H1 (cell line): ENCODE data around the gene DHRS3. TPM values are rescaled to one million over a fixed set of nuclear protein-coding genes. Genes with fewer than 3 reads are reported as not detected.

Experiments
- CTCF ChIA-PET: fragments of 300-600 bp; sonication (Branson Sonifier 250); formaldehyde crosslinking; loops from one replicate; lab custom pipeline; 2021; ENCODE audit not compliant: partially characterized antibody; lab: Charles Lee
- POLR2A ChIA-PET: fragments of 300-600 bp; sonication (Branson Sonifier 250); formaldehyde crosslinking; loops from one replicate; lab custom pipeline; 2021; ENCODE audit warnings: inconsistent platforms; ENCODE audit not compliant: partially characterized antibody; lab: Charles Lee
- DNase-seq, 2 experiments: peaks; one replicate each; pipeline versions ENCODE4 v3.0.0 to v3.0.0-alpha.2; 2010 to 2022; ENCODE audit warnings: low spot score in 2 of 2, low read depth in 1 of 2, mixed read lengths in 1 of 2
- FAIRE-seq: peaks from 2 replicates; lab custom pipeline; 2011; peaks lifted over from hg19 to GRCh38; lab: Jason Lieb, UNC
- H2AFZ ChIP-seq: 2 replicates; pipeline ENCODE4 v1.8.1; 2012; ENCODE audit warnings: low read length, inconsistent platforms
- H2AK5ac ChIP-seq: 2 replicates; pipeline ENCODE4 v1.6.1; 2013; ENCODE audit warnings: low read depth, low read length
- H2BK120ac ChIP-seq: replicated peaks from 2 replicates; pipeline ENCODE3; 2013; ENCODE audit warnings: low read depth, low read length, inconsistent platforms
- H2BK12ac ChIP-seq: 2 replicates; pipeline ENCODE4 v1.6.1; 2013; ENCODE audit warnings: low read depth, low read length
- H2BK15ac ChIP-seq: 2 replicates; pipeline ENCODE4 v1.6.1; 2013; ENCODE audit warnings: low read length
- H2BK20ac ChIP-seq: 2 replicates; pipeline ENCODE4 v1.6.1; 2013; ENCODE audit warnings: low read length
- H2BK5ac ChIP-seq: 2 replicates; pipeline ENCODE4 v1.6.1; 2013; ENCODE audit warnings: low read depth, low read length
- H3K14ac ChIP-seq: 2 replicates; pipeline ENCODE4 v1.6.1; 2013; ENCODE audit warnings: inconsistent platforms; ENCODE audit not compliant: insufficient read length
- H3K18ac ChIP-seq: 2 replicates; pipeline ENCODE4 v1.6.1; 2013; ENCODE audit warnings: low read length; ENCODE audit errors: extremely low read depth
- H3K23ac ChIP-seq: 2 replicates; pipeline ENCODE4 v1.6.1; 2013; ENCODE audit warnings: inconsistent platforms; ENCODE audit not compliant: insufficient read length
- H3K23me2 ChIP-seq: 2 replicates; pipeline ENCODE4 v1.6.1; 2013; ENCODE audit warnings: low read depth, low read length
- H3K27ac ChIP-seq: 2 replicates; pipeline ENCODE4 v1.6.1; 2011; ENCODE audit warnings: low read depth, low read length, inconsistent platforms
- H3K27me3 ChIP-seq, 4 experiments: replicated peaks in 1 of 4; 1 replicate in 1 of 4; 2 replicates in 3 of 4; pipeline versions ENCODE4 v1.6.1 to v1.8.1; 2011 to 2013; ENCODE audit warnings: low read length in 3 of 4, mild to moderate bottlenecking in 3 of 4, inconsistent platforms in 2 of 4, mixed read lengths in 2 of 4, moderate library complexity in 1 of 4; ENCODE audit not compliant: control insufficient read depth in 3 of 4, insufficient read depth in 3 of 4; ENCODE audit errors: extremely low read depth in 1 of 4
- H3K36me3 ChIP-seq, 4 experiments: 2 replicates each; pipeline versions ENCODE4 v1.6.1 to v1.8.1; 2011 to 2013; ENCODE audit warnings: mild to moderate bottlenecking in 4 of 4, low read length in 3 of 4, moderate library complexity in 2 of 4, control low read depth in 1 of 4, inconsistent platforms in 1 of 4; ENCODE audit not compliant: insufficient read depth in 4 of 4, control insufficient read depth in 2 of 4
- H3K4ac ChIP-seq: replicated peaks from 2 replicates; pipeline ENCODE3; 2013; ENCODE audit warnings: low read length, low read depth, mixed read lengths, inconsistent platforms; ENCODE audit not compliant: insufficient read length
- H3K4me1 ChIP-seq, 4 experiments: replicated peaks in 1 of 4; 1 replicate in 1 of 4; 2 replicates in 3 of 4; pipeline versions ENCODE4 v1.6.1 to v1.8.1; 2011 to 2013; ENCODE audit warnings: low read length in 3 of 4, inconsistent platforms in 2 of 4, mixed read lengths in 1 of 4; ENCODE audit not compliant: insufficient read depth in 4 of 4, control insufficient read depth in 3 of 4
- H3K4me2 ChIP-seq, 2 experiments: 2 replicates each; pipeline versions ENCODE4 v1.6.1 to v1.8.1; 2011 to 2013; ENCODE audit warnings: low read depth in 2 of 2, low read length in 2 of 2, control low read depth in 1 of 2, inconsistent platforms in 1 of 2, mild to moderate bottlenecking in 1 of 2; ENCODE audit not compliant: insufficient read depth in 1 of 2
- H3K4me3 ChIP-seq, 4 experiments: fragments of 200-600, 300-600 bp in 1 of 4; sonication (generic), shearing (Covaris generic), sonication (Bioruptor Twin) in 1 of 4; 2 replicates each; pipeline versions ENCODE4 v1.5.1 to v1.8.1; 2011 to 2016; ENCODE audit warnings: low read length in 4 of 4, low read depth in 3 of 4, control low read depth in 2 of 4, inconsistent platforms in 2 of 4, mild to moderate bottlenecking in 2 of 4, mixed read lengths in 1 of 4, moderate library complexity in 1 of 4; ENCODE audit not compliant: insufficient read depth in 2 of 4; ENCODE audit errors: extremely low read depth in 1 of 4
- H3K56ac ChIP-seq: replicated peaks from 2 replicates; pipeline ENCODE3; 2013; ENCODE audit warnings: low read depth, mild to moderate bottlenecking, mixed read lengths, low read length, inconsistent platforms; ENCODE audit not compliant: insufficient read length
- H3K79me1 ChIP-seq: 2 replicates; pipeline ENCODE4 v1.6.1; 2013; ENCODE audit warnings: low read depth, low read length, control low read depth
- H3K79me2 ChIP-seq, 2 experiments: 2 replicates each; pipeline versions ENCODE4 v1.6.1 to v1.8.1; 2012 to 2013; ENCODE audit warnings: low read length in 2 of 2, mild to moderate bottlenecking in 2 of 2, inconsistent platforms in 1 of 2; ENCODE audit not compliant: insufficient read depth in 2 of 2, control insufficient read depth in 1 of 2
- H3K9ac ChIP-seq, 4 experiments: replicated peaks in 1 of 4; 1 replicate in 1 of 4; 2 replicates in 3 of 4; pipeline versions ENCODE4 v1.6.1 to v1.8.1; 2011 to 2013; ENCODE audit warnings: low read depth in 3 of 4, low read length in 3 of 4, control low read depth in 2 of 4, mild to moderate bottlenecking in 2 of 4, moderate library complexity in 2 of 4, inconsistent platforms in 1 of 4; ENCODE audit errors: extremely low read depth in 1 of 4
- H3K9me3 ChIP-seq, 2 experiments: 2 replicates each; pipeline versions ENCODE4 v1.6.1 to v1.8.1; 2012 to 2013; ENCODE audit warnings: mild to moderate bottlenecking in 2 of 2, moderate library complexity in 2 of 2, control low read depth in 1 of 2, inconsistent platforms in 1 of 2, low read depth in 1 of 2, low read length in 1 of 2, mixed read lengths in 1 of 2; ENCODE audit not compliant: insufficient read depth in 2 of 2
- H4K20me1 ChIP-seq, 2 experiments: replicated peaks in 1 of 2; 2 replicates each; pipeline versions ENCODE3 to v1.8.1; 2011 to 2013; ENCODE audit warnings: inconsistent platforms in 2 of 2, low read length in 2 of 2, mild to moderate bottlenecking in 1 of 2; ENCODE audit not compliant: insufficient read depth in 2 of 2, control insufficient read depth in 1 of 2
- H4K5ac ChIP-seq: 2 replicates; pipeline ENCODE4 v1.6.1; 2013; ENCODE audit warnings: low read length, low read depth, mixed read lengths, inconsistent platforms; ENCODE audit not compliant: insufficient read length
- H4K8ac ChIP-seq: 2 replicates; pipeline ENCODE4 v1.8.0; 2013; ENCODE audit warnings: mild to moderate bottlenecking, moderate library complexity, low read length, inconsistent platforms; ENCODE audit not compliant: insufficient read depth; ENCODE audit errors: extremely low read depth
- H4K91ac ChIP-seq: replicated peaks from 2 replicates; pipeline ENCODE3; 2013; ENCODE audit warnings: low read length, mixed read lengths, inconsistent platforms; ENCODE audit not compliant: insufficient read length
- ATF2 ChIP-seq: IDR thresholded peaks from 2 replicates; pipeline ENCODE4 v1.6.1; 2012; ENCODE audit warnings: low read length, inconsistent platforms
- ATF3 ChIP-seq: IDR thresholded peaks from 2 replicates; pipeline ENCODE4 v1.6.1; 2011; ENCODE audit warnings: low read depth, mild to moderate bottlenecking, low read length; ENCODE audit not compliant: insufficient read depth
- EP300 ChIP-seq, 2 experiments: IDR thresholded peaks; 1 replicate in 1 of 2; 2 replicates in 1 of 2; pipeline ENCODE4 v1.6.1; 2011 to 2012; ENCODE audit warnings: low read depth in 2 of 2, low read length in 2 of 2, mild to moderate bottlenecking in 2 of 2, borderline replicate concordance in 1 of 2, inconsistent platforms in 1 of 2, moderate library complexity in 1 of 2
- GABPA ChIP-seq: IDR thresholded peaks from 2 replicates; pipeline ENCODE4 v1.6.1; 2011; ENCODE audit warnings: mild to moderate bottlenecking, low read length, moderate library complexity, borderline replicate concordance; ENCODE audit not compliant: insufficient read depth
- MAFK ChIP-seq: IDR thresholded peaks from 2 replicates; pipeline ENCODE4 v1.6.1; 2012; ENCODE audit warnings: low read depth, mild to moderate bottlenecking, improper control_type of control experiment, low read length
- TBP ChIP-seq: IDR thresholded peaks from 2 replicates; pipeline ENCODE4 v1.6.1; 2011; ENCODE audit warnings: low read depth, low read length, improper control_type of control experiment
- WGBS, 2 experiments: shearing (Covaris generic) in 1 of 2; methylation state at CpG; one replicate each; pipeline versions ENCODE4 v1.1.6 to v1.1.7; 2013 to 2015; ENCODE audit warnings: low lambda C conversion rate in 2 of 2, mixed read lengths in 2 of 2, inconsistent platforms in 1 of 2, low coverage in 1 of 2, missing lambda C conversion rate in 1 of 2; ENCODE audit not compliant: insufficient replicate concordance in 2 of 2, insufficient coverage in 1 of 2, insufficient read length in 1 of 2; ENCODE audit errors: extremely low coverage in 1 of 2, missing lambda C conversion rate in 1 of 2; 5-methylcytosine and 5-hydroxymethylcytosine counted together
- polyA plus RNA-seq, 7 experiments: library from polyadenylated mRNA; depleted of rRNA in 3 of 7; stranded (reverse) in 5 of 7; unstranded in 2 of 7; fragments of >200 nt in 5 of 7; fragments of 200-250 nt in 2 of 7; gene quantifications; 1 replicate in 5 of 7; 2 replicates in 1 of 7; 4 replicates in 1 of 7; pipeline versions ENCODE4 v1.2.1 to v1.2.3, GENCODE V29; 2011 to 2013; ENCODE audit warnings: missing spikeins in 2 of 7, mixed read lengths in 2 of 7
- total RNA-seq: library from RNA; stranded (reverse); fragmentation: NEBNext Ultra II Directional; extraction: Animal tissue kit (Norgen Biotek cat#: 25700); gene quantifications from 2 replicates; pipeline ENCODE4 v1.2.1, GENCODE V29; 2021

Gene DHRS3
- total and polyA plus RNA-seq, 2 of the 8 experiments (the other 6 are each of a cell fraction or from before 2014, with no cell fraction given), result 32.5 to 36.4 TPM

GRCh38 chr1:12601700-12602658 is 16.0 kb downstream of the DHRS3 start:
- FAIRE-seq (no peak), DNase-seq (no peak)
- Histone ChIP-seq H3K14ac (no peak overlapping the region), H4K91ac (no peak overlapping the region), H3K56ac (no peak overlapping the region), H3K23ac (no peak overlapping the region), H3K27me3 (no peaks in the 10 kb centered on the region), H3K4me1 (peaks cover 11 to 28% (median 15%) of the 10 kb centered on the region in 4 experiments), H4K5ac (no peak overlapping the region), H3K4me2 (peak overlapping the region in 1 of 2 experiments; percentile 28; a peak in 1 of 4 replicates), H3K18ac (no peak overlapping the region), H2BK15ac (no peak overlapping the region), H2BK120ac (no peak overlapping the region), H3K79me1 (peaks cover 3% of the 10 kb centered on the region; the same call in 1 of the 2 replicates), H2BK12ac (no peak overlapping the region), H2AFZ (no peak overlapping the region), H2BK20ac (no peak overlapping the region), H3K4me3 (no peak overlapping the region), H2BK5ac (no peak overlapping the region), H3K36me3 (peaks cover 0 to 14% (median 0%) of the 10 kb centered on the region in 4 experiments; a peak in 1 of 8 replicates), H4K8ac (no peak overlapping the region), H3K9ac (no peak overlapping the region; a peak in 1 of 7 replicates), H4K20me1 (peaks cover 22 to 30% of the 10 kb centered on the region in 2 experiments), H3K79me2 (peaks cover 0 to 73% of the 10 kb centered on the region in 2 experiments; a peak in 3 of 4 replicates), H3K4ac (no peak overlapping the region), H3K27ac (no peak overlapping the region), H3K23me2 (no peaks in the 10 kb centered on the region), H2AK5ac (no peak overlapping the region), H3K9me3 (peaks cover 0 to 2% of the 10 kb centered on the region in 2 experiments; a peak in 1 of 4 replicates)
- ChIA-PET CTCF (interaction anchor here (0.7 to 9.4 kb wide), 28 partner anchors 8 to 266 kb away, joined by 3 to 130 read pairs (median 4); partner anchors contain the start of genes AADACL4 and DHRS3), POLR2A (interaction anchor here (1.0 to 7.3 kb wide), 5 partner anchors 15 to 34 kb away, joined by 3 to 107 read pairs (median 3); partner anchors contain the start of gene DHRS3)
- 73% methylated on average over 13 of the region's 13 CpGs; no CpG with 5 or more reads in 1 of the 2 experiments for WGBS, 2 experiments
- no peak for TF ChIP-seq EP300 (IDR thresholded peaks at IDR 0.05; ENCODE audit: borderline replicate concordance in 1 of 2, low read depth in 2 of 2, low read length in 2 of 2)
- TF ChIP-seq TBP, result no peak
- no peak for TF ChIP-seq ATF2
- TF ChIP-seq ATF3, result no peak
- TF ChIP-seq MAFK, result no peak
- no peak for TF ChIP-seq GABPA
